ENCODE results near the gene WASF3. TPM values are rescaled to one million over a fixed set of nuclear protein-coding genes. Genes with fewer than 3 reads are reported as not detected.
A peak's percentile ranks its signal among the peaks of the same experiment; 100 is the strongest.
"Not testable (repeated sequence)": the region's sequence is repeated elsewhere in the genome, so short reads cannot be mapped to it uniquely, and the experiment has no call there.

Gene WASF3
- total RNA-seq, 1 donor from 2014 or later = 22.1 TPM

DNA sequence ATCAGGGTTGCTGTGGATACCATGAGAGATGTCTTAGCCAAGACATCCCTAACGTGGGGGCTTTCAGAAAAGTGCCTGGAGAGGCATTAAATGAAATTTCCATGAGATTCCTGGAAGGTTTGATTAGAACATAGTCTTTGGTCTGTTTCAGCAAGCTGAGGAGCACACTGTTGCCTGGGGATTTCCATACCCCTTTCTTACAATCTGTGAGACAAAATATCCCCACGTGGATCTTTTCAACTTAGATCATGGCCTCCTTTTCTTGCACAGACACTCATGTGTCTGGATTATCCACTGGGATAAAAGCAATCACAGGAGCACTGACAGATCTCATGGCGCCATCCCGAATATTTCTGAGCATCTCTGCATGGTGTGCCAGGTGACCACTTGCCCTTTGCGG lies 161.4 kb downstream of the WASF3 start:
- DNase-seq = no peak

DNA sequence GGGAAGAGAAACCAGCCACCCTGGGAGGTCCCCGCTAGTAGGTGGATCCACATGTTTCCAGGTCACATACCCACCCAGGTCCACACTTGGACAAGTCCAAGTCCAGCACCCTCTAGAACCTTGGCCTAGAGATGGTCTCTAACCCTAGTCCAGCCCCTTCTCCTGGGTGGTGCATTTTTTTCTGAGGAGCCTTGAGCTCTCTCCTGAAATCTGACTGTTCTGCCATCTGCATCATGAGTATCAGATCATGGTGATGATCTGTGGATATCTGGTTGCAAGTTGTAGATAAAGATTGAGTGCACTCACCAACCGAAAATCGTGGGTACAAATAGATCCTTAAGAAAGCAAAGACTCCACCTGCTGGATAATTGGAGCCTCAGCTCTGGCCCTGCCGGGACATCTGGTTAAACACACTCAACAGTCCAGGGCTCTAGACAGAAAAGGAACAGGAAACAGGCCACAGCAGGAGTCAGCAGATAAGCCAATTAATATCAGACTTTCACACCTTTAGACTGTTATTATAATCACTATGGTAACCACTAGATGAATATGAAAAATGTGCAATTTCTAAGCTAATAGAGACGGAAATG lies 162.0 kb downstream of the WASF3 start:
- no peak for DNase-seq

DNA sequence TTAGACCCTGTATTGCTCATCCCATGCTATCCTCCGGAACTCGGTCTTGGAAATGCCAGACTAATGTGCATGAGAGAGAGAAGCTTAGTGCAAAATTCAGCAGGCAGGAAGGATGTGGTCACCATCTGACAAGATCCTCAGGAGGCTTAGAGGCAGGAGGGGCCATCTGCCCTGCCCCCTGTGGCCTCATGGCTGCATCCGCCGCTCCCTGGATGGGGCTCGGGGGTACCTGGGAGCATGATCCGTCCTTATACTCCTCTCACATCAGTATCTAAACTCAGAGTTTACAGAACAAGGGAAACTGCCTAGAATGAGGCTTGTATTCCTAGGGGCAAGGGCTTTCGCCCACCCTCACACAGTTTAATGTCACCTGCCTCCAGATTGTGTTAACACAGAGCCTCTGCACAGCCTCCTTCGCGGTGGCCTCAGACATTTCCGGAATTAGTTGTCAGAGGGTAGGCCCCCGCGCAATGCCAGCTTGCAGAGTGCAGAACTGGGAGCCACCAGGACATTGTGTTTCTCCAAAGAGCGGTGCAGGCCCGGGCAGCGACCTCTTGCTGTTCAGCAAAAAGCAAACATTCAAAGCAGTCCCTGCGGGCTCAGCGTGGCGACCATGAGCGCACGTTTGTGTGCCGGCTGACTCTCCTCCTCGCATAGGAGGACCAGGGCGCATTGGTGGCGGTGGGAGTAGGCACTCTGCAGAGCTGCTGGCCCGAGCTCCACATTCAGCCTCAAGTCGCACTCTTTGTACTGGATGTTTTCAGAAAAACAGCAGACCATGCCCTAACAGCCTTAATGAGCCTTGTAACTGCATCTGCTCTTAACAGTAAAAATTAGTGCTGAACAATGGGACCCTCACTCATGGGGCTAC lies 164.0 kb downstream of the WASF3 start:
- DNase-seq = peak; percentile 8

DNA sequence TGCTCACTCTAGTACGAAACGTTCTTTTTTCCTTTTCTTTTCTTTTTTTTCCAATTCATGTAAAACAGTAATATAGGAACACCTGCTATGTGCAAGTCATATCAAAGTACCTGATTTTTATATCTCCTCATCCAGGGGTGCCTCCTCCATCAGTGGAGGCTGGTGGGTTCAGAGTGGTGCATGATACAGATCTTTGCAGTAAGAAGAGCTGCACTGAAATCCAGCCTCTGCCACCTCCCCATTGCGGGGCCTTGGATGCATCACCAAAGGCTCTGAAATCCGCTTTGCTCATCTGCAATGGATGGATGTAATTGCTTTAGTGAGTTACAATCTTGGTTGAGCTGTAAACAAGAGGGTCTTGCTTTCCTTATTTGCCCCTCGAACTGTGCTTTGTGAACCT lies 164.8 kb downstream of the WASF3 start:
- no peak for DNase-seq

DNA sequence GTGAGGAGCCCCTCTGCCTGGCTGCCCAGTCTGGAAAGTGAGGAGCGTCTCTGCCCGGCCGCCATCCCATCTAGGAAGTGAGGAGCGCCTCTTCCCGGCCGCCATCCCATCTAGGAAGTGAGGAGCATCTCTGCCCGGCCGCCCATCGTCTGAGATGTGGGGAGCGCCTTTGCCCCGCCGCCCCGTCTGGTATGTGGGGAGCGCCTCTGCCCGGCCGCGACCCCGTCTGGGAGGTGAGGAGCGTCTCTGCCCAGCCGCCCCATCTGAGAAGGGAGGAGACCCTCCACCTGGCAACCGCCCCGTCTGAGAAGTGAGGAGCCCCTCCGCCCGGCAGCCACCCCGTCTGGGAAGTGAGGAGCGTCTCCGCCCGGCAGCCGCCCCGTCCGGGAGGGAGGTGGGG lies 166.1 kb downstream of the WASF3 start:
- DNase-seq = not testable (repeated sequence)

DNA sequence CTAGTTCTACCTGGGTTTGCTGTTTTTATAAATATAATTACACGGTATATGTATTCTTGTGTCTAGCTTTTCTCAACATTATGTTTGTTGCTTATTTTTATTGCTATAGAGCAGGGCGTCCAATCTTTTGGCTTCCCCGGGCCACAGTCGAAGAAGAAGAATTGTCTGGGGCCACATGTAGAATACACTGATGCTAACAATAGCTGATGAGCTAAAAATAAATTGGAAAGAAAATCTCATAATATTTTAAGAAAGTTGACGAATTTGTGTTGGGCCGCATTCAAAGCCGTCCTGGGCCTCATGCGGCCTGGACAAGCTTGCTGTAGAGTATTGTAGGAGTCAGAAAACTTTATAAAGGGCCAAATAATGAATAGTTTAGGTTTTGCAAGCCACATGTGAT lies 169.2 kb downstream of the WASF3 start:
- DNase-seq = no peak

DNA sequence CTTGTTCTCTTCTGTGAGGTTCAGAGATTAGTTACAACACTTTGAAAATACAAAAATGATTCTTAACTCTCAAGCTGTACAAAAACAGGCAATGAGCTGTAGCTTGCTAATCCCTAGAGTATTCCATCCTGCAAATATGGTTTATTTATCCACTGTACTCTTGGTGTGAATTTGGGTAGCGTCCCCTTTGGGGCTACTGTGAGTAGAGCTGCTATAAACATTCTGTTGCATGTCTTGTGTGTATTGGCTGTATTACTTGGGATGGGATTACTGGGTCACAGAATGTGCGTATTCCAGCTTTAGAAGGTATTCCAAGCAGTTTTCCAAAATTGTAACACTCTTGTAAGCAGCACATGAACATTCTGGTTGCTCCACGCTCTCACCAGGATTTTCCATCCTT lies 169.6 kb downstream of the WASF3 start:
- no peak for DNase-seq

DNA sequence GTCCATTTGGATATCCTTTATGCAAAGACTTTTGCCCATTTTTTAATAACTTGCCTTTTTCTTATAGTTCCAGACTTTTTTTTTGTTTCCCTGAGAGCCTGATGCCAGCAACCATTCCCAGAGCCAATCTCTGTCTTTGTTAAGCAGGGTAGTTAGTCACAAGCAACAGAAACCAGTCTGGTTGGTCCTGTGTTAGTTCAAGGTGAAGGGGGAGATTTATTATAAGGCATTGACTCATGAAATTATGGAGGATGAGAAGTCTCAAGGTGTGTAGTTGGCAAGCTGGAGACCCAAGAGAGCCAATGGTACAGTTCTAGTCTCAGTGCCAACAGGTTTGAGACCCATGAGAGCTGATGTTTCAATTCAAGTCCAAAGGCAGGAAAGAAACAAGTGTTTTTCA lies 170.2 kb downstream of the WASF3 start:
- DNase-seq = no peak

DNA sequence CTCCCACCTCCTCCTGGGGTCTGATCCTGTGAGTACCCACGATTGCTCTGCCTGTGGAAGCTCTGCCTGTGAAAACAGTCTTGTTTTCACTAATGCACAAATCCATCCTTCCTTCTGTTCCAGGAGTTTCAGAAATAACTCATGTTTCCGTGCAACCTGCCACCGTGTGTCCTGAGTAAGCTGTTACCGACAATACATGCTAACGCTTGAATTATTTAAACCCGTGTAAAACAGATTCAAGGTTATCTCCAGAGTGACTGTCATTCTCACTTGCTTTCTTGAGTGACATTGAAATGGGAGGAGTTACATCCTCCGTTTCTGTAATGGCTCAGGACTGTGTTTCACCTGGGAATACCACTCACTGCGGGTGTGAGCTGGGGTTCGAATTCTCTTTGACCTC lies 178.2 kb downstream of the WASF3 start:
- DNase-seq = no peak

Other genes starting within 250 kb of the WASF3 start
- 34.8 TPM for gene GPR12, start 203.1 kb downstream of the WASF3 start, total RNA-seq

Data from occipital lobe (tissue), 2 donors.